HUDEP-2 (cell line): Measurements from ENCODE around the gene GLYATL1.

Source experiments
- DNase-seq, 76 experiments: peaks; one replicate each; lab custom pipeline; 2025; ENCODE audit not compliant: unreplicated experiment in 76 of 76; lab: John Stamatoyannopoulos, UW

GLYATL1 gene

DNA sequence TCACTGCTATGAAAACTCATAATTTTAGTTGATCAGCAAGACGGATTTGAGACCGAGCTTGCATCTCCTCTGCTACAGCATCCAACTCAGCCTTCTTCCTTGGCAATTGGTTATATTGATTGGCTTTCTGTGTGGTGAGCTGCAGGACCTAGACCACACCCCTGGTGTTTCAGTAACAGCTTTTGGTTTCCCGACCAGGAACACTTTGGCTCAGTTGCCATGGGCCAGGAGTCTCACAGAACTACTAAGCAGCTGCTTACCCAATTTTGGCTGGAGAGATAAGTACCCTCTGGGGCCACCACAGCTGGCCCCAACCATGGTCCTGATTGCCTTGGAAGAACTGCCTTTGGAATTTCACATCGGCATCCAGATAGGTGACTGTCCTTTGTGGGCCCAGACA lies at the start of gene GLYATL1:
TSS of gene GLYATL1 (plus strand) at position 212 of the 400 bp plus-strand sequence. CDS start 7,600 bp downstream, outside the sequence.
- DNase-seq: no peak

GRCh38 chr11:58893899-58894298 lies 45.4 kb upstream of the GLYATL1 start:
- no peak for DNase-seq

DNA sequence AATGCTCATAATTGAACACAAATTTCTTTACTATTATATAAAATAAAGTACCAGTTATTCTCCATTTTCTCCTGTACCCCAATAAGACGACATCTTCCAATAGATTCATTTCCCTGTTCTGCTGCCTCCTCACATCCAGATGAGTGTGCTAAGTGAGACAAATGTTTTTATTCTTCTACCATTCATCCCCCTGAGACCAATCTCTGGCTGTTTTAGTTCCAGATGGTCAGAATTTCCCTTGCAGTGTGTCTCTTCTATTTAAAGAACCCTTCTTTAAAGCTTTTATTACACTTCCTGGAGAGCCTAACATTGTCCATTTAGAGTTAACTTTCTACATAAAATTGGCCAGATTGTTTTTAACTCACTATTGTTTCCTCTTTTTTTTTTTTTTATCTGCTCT lies 41.2 kb upstream of the GLYATL1 start:
- DNase-seq: no peak

GRCh38 chr11:58900479-58901420 lies 38.5 kb upstream of the GLYATL1 start:
- peak in 52 of 76 experiments; percentile 1 to 72 (median 26) for DNase-seq

- no peak for DNase-seq
Observed at GRCh38 chr11:58902881-58903280, 36.4 kb upstream of the GLYATL1 start.

GRCh38 chr11:58905011-58905720 lies 34.1 kb upstream of the GLYATL1 start:
- no peak for DNase-seq

GRCh38 chr11:58905721-58906547 lies 33.4 kb upstream of the GLYATL1 start:
- no peak for DNase-seq

DNA sequence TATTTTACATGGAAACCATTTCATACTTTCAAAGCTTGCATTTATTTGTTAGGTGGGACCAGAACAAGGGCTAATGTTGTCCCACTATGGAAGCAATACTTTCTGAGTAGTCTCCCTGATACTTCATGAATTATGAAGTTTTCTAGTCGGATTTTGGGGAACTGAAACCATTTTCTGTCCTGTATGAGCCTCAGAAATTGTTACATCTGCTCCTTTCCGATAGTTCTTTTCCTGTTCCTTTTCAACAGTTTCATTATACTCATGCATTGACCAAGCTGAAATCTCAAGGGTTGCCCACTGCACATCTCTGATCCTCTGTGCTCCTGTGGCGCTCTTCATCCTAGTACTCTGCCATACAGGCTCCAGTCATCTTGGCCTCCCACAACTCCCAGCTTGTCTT lies 31.5 kb upstream of the GLYATL1 start:
- no peak for DNase-seq

GRCh38 chr11:58912124-58912523 lies 27.2 kb upstream of the GLYATL1 start:
- no peak for DNase-seq

DNA sequence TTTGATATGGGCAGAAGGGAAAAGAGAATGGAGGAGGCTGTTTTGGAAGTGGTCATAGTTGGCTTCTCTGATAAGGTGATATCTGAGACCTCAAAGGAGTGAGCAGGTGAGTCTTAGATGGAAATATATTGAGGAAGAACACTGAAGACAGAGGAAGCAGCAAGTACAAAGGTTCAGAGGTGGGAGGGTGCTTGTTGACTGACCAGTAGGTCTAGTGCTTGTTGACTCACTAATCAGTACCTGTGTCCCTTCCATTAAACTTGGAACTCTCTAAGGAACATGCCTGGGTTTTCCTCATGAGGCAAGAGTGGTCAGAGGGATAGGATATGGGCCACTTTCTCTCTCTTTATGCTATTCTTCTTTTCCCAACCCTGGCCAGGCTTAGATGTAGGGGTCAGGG lies 25.6 kb upstream of the GLYATL1 start:
- no peak for DNase-seq

- DNase-seq: no peak
Observed at GRCh38 chr11:58914821-58915543, 24.3 kb upstream of the GLYATL1 start.

- no peak for DNase-seq
Observed at GRCh38 chr11:58916637-58917036, 22.7 kb upstream of the GLYATL1 start.

GRCh38 chr11:58917159-58917783 lies 22.0 kb upstream of the GLYATL1 start:
- peak in 7 of 76 experiments; percentile 11 to 50 (median 37) for DNase-seq

GRCh38 chr11:58919561-58919960 lies 19.7 kb upstream of the GLYATL1 start:
- no peak for DNase-seq

DNA sequence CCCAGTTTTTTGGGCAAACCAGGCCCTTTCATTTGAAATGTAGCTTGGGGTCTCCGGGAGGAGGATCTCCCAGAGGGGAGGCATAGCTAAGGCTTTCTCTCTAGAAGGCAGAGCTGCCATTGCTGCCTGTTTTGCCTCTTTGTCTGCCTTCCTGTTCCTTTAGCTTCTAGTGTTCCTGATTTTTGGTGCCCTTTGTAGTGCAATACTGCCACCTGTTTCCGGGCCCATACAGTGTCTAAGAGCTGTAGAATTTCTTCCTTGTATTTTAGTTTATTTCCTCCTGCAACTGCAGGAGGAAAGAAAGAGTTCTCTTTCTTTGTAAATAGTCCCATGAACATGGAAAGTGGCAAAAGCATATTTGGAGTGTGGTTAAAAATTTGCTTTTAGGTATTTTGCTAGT lies 19.3 kb upstream of the GLYATL1 start:
- DNase-seq: no peak

DNA sequence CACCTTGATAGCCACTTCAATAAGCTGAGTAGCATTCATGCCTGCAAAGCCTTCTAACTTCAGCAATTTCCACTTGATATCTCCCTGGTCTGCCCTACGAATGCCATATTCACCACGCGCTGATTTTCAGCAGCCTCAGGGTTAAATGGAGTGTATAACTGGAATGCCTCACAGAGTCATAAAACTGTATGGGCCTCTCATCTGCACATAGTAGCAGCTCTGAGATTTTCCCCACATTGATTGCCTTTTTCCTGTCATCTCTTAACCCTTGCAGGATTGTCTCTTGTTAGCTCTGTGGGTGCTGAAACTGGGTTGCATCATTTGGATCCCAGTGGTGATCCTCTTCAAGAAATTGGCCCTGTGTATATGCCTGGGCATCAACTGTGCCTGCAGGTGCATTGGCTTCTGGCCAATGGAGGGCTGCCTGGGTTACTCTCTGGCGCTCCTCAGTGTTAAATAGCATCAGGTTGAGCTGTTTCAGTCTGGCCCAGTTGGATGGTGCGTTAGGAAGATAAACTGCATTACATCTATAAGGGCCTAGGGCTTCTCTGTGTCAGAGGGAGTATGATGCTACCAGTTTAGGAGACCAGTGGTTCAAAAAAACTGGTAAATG lies 17.4 kb upstream of the GLYATL1 start:
- no peak for DNase-seq

GRCh38 chr11:58922479-58922878 lies 16.8 kb upstream of the GLYATL1 start:
- DNase-seq: no peak

DNA sequence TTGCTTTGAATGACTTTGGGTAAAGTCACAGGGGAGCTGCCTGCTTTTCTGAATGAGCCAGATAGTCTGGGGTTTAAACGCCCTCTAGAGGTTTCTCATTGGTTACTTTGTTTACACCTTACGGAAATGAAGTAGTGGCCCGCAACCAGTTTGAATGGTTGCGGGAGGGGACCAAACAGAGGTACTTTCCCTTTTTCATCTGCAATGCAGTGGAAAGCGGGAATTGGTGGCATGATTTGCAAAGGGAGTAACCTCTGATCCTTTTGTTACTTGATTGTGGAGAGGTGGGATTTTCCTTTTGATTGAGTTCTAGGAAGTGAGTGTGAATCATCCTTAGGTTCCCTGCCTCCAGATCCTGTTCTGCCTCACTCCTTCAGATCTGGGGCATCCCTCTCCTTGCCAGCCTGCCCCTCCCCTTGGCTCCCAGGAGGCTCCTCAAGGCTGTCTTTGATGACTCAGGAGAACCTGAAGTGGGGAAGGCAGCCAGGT lies 15.9 kb upstream of the GLYATL1 start:
- peak in 7 of 76 experiments; percentile 1 to 12 (median 4) for DNase-seq

GRCh38 chr11:58924230-58924629 lies 15.1 kb upstream of the GLYATL1 start:
- no peak for DNase-seq
